MCF 10A (cell line): ENCODE results near the gene KRTAP12-2. TPM values are rescaled to one million over a fixed set of nuclear protein-coding genes. Genes with fewer than 3 reads are reported as not detected.

Experiments used
- BruUV-seq: library from RNA; stranded (reverse); fragments of 400-500 nt; replicated peaks from 2 replicates; lab custom pipeline; 2021; lab: Mats Ljungman, UMichigan
- CTCF ChIA-PET: fragments of 300-600 bp; sonication (Branson Sonifier 250); formaldehyde crosslinking; extraction: SDS; loops from one replicate; lab custom pipeline; 2021; ENCODE audit warnings: antibody characterized with exemption, inconsistent platforms; lab: Yijun Ruan, JAX
- POLR2A ChIA-PET: fragments of 300-600, 350-650 bp; sonication (Branson Sonifier 250); formaldehyde crosslinking; extraction: SDS; loops from one replicate; lab custom pipeline; 2020; ENCODE audit warnings: antibody characterized with exemption, inconsistent platforms; lab: Yijun Ruan, JAX
- DNase-seq: peaks from one replicate; pipeline ENCODE4 v3.0.0-alpha.2; 2018; ENCODE audit not compliant: unreplicated experiment
- H3K27ac Mint-ChIP-seq: one replicate; pipeline ENCODE4 v1.8.0; 2022; ENCODE audit warnings: mild to moderate bottlenecking, low read depth, mixed read lengths; ENCODE audit not compliant: unreplicated experiment
- H3K27me3 Mint-ChIP-seq: one replicate; pipeline ENCODE4 v1.8.0; 2022; ENCODE audit warnings: mixed read lengths; ENCODE audit not compliant: insufficient read depth, unreplicated experiment
- H3K36me3 Mint-ChIP-seq: one replicate; pipeline ENCODE4 v1.8.0; 2022; ENCODE audit warnings: mild to moderate bottlenecking, moderate library complexity, mixed read lengths; ENCODE audit not compliant: insufficient read depth, unreplicated experiment
- H3K4me1 Mint-ChIP-seq: one replicate; pipeline ENCODE4 v1.8.0; 2022; ENCODE audit warnings: mixed read lengths; ENCODE audit not compliant: insufficient read depth, unreplicated experiment
- H3K4me3 Mint-ChIP-seq: one replicate; pipeline ENCODE4 v1.8.0; 2022; ENCODE audit warnings: mild to moderate bottlenecking, moderate library complexity, mixed read lengths; ENCODE audit not compliant: unreplicated experiment
- H3K9me3 Mint-ChIP-seq: one replicate; pipeline ENCODE4 v1.8.0; 2022; ENCODE audit warnings: mixed read lengths; ENCODE audit not compliant: unreplicated experiment
- CTCF ChIP-seq: fragments of 200-600 bp; IDR thresholded peaks from one replicate; pipeline ENCODE4 v1.8.0; 2022; ENCODE audit warnings: antibody characterized with exemption, mild to moderate bottlenecking; ENCODE audit not compliant: unreplicated experiment
- intact Hi-C: fragments of 100-400 bp; cut with micrococcal nuclease; formaldehyde crosslinking; loops from 2 replicates; pipeline ENCODE4 v1.14.1; 2022
- total RNA-seq: library from RNA; stranded (reverse); gene quantifications from 2 replicates; pipeline ENCODE4 v1.2.3, GENCODE V29; 2022

Gene KRTAP12-2
- total RNA-seq, 1 experiment from 2014 or later = not detected

DNA sequence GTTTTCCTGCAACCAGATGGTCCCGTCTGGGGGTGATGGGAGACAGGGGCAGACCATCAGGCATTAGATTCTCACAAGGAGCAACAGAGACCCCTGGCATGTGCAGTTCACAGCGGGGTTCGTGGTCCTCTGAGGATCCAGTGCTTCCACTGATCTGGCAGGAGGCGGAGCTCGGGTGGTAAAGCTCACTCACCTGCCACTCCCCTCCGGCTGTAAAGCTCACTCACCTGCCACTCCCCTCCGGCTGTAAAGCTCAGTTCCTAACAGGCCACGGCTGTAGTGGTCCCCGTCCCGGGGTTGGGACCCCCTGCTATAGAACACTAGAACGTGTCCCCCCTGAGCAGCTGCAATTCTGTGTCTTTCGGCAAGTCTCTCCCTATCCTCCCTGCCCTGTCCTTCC lies 34.8 kb upstream of the KRTAP12-2 start:
- no peak for DNase-seq
- BruUV-seq = no TSS peak
- POLR2A ChIA-PET = interaction anchor here (0.6 to 1.1 kb wide), 2 partner anchors 8 to 28 kb away, joined by 3 to 5 read pairs; no protein-coding TSS in a partner anchor
- Mint-ChIP-seq H3K27me3 (peaks cover 55% of the 10 kb centered on the region), H3K36me3 (no peaks in the 10 kb centered on the region), H3K9me3 (no peaks in the 10 kb centered on the region), H3K4me1 (no peaks in the 10 kb centered on the region), H3K4me3 (no peak overlapping the region), H3K27ac (no peak overlapping the region)
- TF ChIP-seq CTCF = no peak
- CTCF ChIA-PET = no interaction called here
- intact Hi-C loops = no loop called here

DNA sequence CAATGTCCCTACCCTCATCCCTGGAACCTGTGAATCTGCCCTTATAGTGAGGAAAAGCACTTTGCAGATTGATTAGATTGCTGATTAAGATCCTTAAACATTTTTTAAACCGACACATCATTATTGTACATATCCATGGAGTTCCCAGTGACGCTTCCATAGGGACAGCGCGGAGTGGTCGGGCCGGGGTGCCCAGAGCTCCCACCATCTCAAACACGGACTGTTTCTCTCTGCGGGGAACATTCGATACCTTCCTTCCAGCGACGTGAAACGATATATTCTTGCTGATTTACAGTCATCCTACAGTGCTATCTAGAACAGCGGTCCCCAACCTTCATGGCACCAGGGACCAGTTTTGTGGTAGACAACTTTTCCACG lies 34.3 kb upstream of the KRTAP12-2 start:
- peaks cover 60% of the 10 kb centered on the region for H3K27me3 Mint-ChIP-seq
- ChIA-PET CTCF (no interaction called here), POLR2A (interaction anchor here (0.6 to 1.1 kb wide), 2 partner anchors 9 to 28 kb away, joined by 3 to 5 read pairs; no protein-coding TSS in a partner anchor)
- no peaks in the 10 kb centered on the region for H3K4me1 Mint-ChIP-seq
- H3K36me3 Mint-ChIP-seq = no peaks in the 10 kb centered on the region
- no peak overlapping the region for H3K27ac Mint-ChIP-seq
- no peak overlapping the region for H3K4me3 Mint-ChIP-seq
- DNase-seq = no peak
- TF ChIP-seq CTCF = no peak
- no TSS peak for BruUV-seq
- H3K9me3 Mint-ChIP-seq = no peaks in the 10 kb centered on the region
- intact Hi-C loops = no loop called here

- ChIA-PET POLR2A (interaction anchor here (1.1 kb wide), 1 partner anchor 10 kb away, joined by 5 read pairs; no protein-coding TSS in a partner anchor), CTCF (no interaction called here)
- BruUV-seq = no TSS peak
- DNase-seq = no peak
- H3K4me1 Mint-ChIP-seq = no peaks in the 10 kb centered on the region
- H3K27ac Mint-ChIP-seq = no peak overlapping the region
- peaks cover 67% of the 10 kb centered on the region for H3K27me3 Mint-ChIP-seq
- TF ChIP-seq CTCF = no peak
- intact Hi-C loops = no loop called here
- no peaks in the 10 kb centered on the region for H3K36me3 Mint-ChIP-seq
- H3K4me3 Mint-ChIP-seq = no peak overlapping the region
- no peaks in the 10 kb centered on the region for H3K9me3 Mint-ChIP-seq
Observed at GRCh38 chr21:44700101-44701022, 33.6 kb upstream of the KRTAP12-2 start.

DNA sequence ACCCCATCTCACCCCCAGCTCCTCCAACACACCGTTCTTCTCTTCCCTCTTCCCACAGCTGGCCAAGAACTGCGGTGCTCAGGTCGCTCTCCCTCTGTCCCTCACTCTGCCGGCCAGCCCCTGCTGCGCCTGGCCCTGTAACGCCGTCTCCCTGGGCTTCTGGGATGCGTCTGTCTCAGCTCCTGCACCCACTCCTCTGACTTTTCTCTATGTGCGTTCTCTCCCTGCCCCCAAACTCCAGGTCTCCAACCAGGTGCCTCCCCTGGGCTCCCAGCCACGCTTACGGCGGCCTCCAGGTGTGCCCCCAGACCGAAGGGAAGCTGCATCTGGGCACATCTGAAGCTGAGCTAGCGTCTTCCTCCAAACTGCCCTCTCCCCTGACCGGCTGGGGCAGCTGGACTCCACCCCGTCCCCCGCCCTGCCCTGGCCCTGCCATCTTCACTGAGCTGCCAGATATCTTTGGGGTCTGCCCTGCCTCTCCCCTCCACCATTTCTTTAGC lies 32.8 kb upstream of the KRTAP12-2 start:
- TF ChIP-seq CTCF = no peak
- no TSS peak for BruUV-seq
- Mint-ChIP-seq H3K27ac (no peak overlapping the region), H3K9me3 (peaks cover under 1% of the 10 kb centered on the region), H3K4me3 (no peak overlapping the region), H3K4me1 (no peaks in the 10 kb centered on the region), H3K27me3 (peaks cover 67% of the 10 kb centered on the region), H3K36me3 (no peaks in the 10 kb centered on the region)
- POLR2A ChIA-PET = no interaction called here
- intact Hi-C loops = no loop called here
- DNase-seq = no peak
- CTCF ChIA-PET = interaction anchor here (0.6 to 0.9 kb wide), 2 partner anchors 43 to 1763 kb away, joined by 3 read pairs; no protein-coding TSS in a partner anchor
